Loucy (cell line): ENCODE data around the gene ADARB2.

ENCODE experiments used
- EZH2phosphoT487 ChIP-seq: fragments of 200-600 bp; IDR thresholded peaks from 2 replicates; pipeline ENCODE4 v1.6.1; 2018; ENCODE audit warnings: antibody characterized with exemption, mild to moderate bottlenecking, moderate library complexity, borderline replicate concordance
- TF ChIP-seq, protein P1 (sequence below): fragments of 200-600 bp; sonication (generic); conservative IDR thresholded peaks from 2 replicates; pipeline ENCODE4 v1.5.1; 2014; ENCODE audit warnings: mild to moderate bottlenecking, antibody characterized with exemption, low read length

- TF ChIP-seq, protein P1, sequence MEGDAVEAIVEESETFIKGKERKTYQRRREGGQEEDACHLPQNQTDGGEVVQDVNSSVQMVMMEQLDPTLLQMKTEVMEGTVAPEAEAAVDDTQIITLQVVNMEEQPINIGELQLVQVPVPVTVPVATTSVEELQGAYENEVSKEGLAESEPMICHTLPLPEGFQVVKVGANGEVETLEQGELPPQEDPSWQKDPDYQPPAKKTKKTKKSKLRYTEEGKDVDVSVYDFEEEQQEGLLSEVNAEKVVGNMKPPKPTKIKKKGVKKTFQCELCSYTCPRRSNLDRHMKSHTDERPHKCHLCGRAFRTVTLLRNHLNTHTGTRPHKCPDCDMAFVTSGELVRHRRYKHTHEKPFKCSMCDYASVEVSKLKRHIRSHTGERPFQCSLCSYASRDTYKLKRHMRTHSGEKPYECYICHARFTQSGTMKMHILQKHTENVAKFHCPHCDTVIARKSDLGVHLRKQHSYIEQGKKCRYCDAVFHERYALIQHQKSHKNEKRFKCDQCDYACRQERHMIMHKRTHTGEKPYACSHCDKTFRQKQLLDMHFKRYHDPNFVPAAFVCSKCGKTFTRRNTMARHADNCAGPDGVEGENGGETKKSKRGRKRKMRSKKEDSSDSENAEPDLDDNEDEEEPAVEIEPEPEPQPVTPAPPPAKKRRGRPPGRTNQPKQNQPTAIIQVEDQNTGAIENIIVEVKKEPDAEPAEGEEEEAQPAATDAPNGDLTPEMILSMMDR, result no peak
- TF ChIP-seq EZH2phosphoT487, result no peak
Observed at GRCh38 chr10:1451362-1451888, 285.9 kb downstream of the ADARB2 start.
